ENCODE results near the gene SLC25A22. TPM values are rescaled to one million over a fixed set of nuclear protein-coding genes. Genes with fewer than 3 reads are reported as not detected.

SLC25A22 gene
- total RNA-seq, 1 donor = 16.8 TPM

- DNase-seq (ENCODE audit: low read depth) = no peak
- peak overlapping the region; percentile 46 for H3K4me3 ChIP-seq (ENCODE audit: low read depth, low read length)
- TF ChIP-seq CTCF (IDR thresholded peaks at IDR 0.05; ENCODE audit: insufficient read depth, low read depth, low read length) = no peak
Observed at GRCh38 chr11:829847-830294, 31.8 kb upstream of the SLC25A22 start.

- peak overlapping the region; percentile 46 for H3K4me3 ChIP-seq (ENCODE audit: low read depth, low read length)
- TF ChIP-seq CTCF (IDR thresholded peaks at IDR 0.05; ENCODE audit: insufficient read depth, low read depth, low read length) = no peak
- DNase-seq (ENCODE audit: low read depth) = no peak
Observed at GRCh38 chr11:829176-829846, 31.2 kb upstream of the SLC25A22 start.

- DNase-seq (ENCODE audit: low read depth) = no peak
- no peak for TF ChIP-seq CTCF (IDR thresholded peaks at IDR 0.05; ENCODE audit: insufficient read depth, low read depth, low read length)
Observed at GRCh38 chr11:828506-829175, 30.6 kb upstream of the SLC25A22 start.

GRCh38 chr11:827897-828192 is 29.8 kb upstream of the SLC25A22 start, which contains the start of gene CRACR2B:
Gene CRACR2B (plus strand): TSS chr11:827919. CDS start chr11:828608, 689 bp downstream.
- TF ChIP-seq CTCF (IDR thresholded peaks at IDR 0.05; ENCODE audit: insufficient read depth, low read depth, low read length) = no peak
- DNase-seq (ENCODE audit: low read depth) = no peak
- H3K4me3 ChIP-seq (ENCODE audit: low read depth, low read length) = peak within 1 kb of the TSS; percentile 42

More at GRCh38 chr11:828506-829175, 30.6 kb upstream of the SLC25A22 start:
- H3K4me3 ChIP-seq (ENCODE audit: low read depth, low read length) = no peak overlapping the region

GRCh38 chr11:827146-827896 is 29.2 kb upstream of the SLC25A22 start:
- H3K4me3 ChIP-seq (ENCODE audit: low read depth, low read length) = peak overlapping the region; percentile 42
- no peak for DNase-seq (ENCODE audit: low read depth)
- TF ChIP-seq CTCF (IDR thresholded peaks at IDR 0.05; ENCODE audit: insufficient read depth, low read depth, low read length) = no peak

- H3K4me3 ChIP-seq (ENCODE audit: low read depth, low read length) = peak overlapping the region; percentile 42
- DNase-seq (ENCODE audit: low read depth) = no peak
- no peak for TF ChIP-seq CTCF (IDR thresholded peaks at IDR 0.05; ENCODE audit: insufficient read depth, low read depth, low read length)
Observed at GRCh38 chr11:826836-827145, 28.7 kb upstream of the SLC25A22 start.

Data from fibroblast of villous mesenchyme (primary cell).